Mesendoderm (in vitro differentiated cells): Measurements from ENCODE around the gene GPBP1. TPM values are rescaled to one million over a fixed set of nuclear protein-coding genes. Genes with fewer than 3 reads are reported as not detected.

Experiments used
- DNase-seq: peaks from one replicate; pipeline ENCODE4 v3.0.0; 2013
- H2AK5ac ChIP-seq: 2 replicates; pipeline ENCODE4 v1.6.1; 2013; ENCODE audit warnings: low read length, inconsistent platforms
- H2BK120ac ChIP-seq: 2 replicates; pipeline ENCODE4 v1.6.1; 2013; ENCODE audit warnings: low read depth, mild to moderate bottlenecking, low read length, moderate library complexity, mixed read lengths
- H2BK15ac ChIP-seq: replicated peaks from 2 replicates; pipeline ENCODE4 v1.6.1; 2013; ENCODE audit warnings: low read depth, mild to moderate bottlenecking, moderate library complexity
- H2BK5ac ChIP-seq: 2 replicates; pipeline ENCODE4 v1.6.1; 2013; ENCODE audit warnings: low read length, inconsistent platforms
- H3K18ac ChIP-seq: 2 replicates; pipeline ENCODE4 v1.6.1; 2013; ENCODE audit warnings: mild to moderate bottlenecking, low read length, mixed read lengths
- H3K23ac ChIP-seq: one replicate; pipeline ENCODE4 v1.6.1; 2013; ENCODE audit warnings: low read length
- H3K27ac ChIP-seq: 2 replicates; pipeline ENCODE4 v1.5.1; 2013; ENCODE audit warnings: low read depth, mild to moderate bottlenecking, inconsistent platforms, low read length, moderate library complexity
- H3K27me3 ChIP-seq: 2 replicates; pipeline ENCODE4 v1.6.1; 2013; ENCODE audit warnings: low read length, control low read depth, mild to moderate bottlenecking, inconsistent platforms; ENCODE audit not compliant: insufficient read depth, poor library complexity
- H3K36me3 ChIP-seq: 2 replicates; pipeline ENCODE4 v1.6.1; 2013; ENCODE audit warnings: low read length, inconsistent platforms; ENCODE audit not compliant: control insufficient read depth, insufficient read depth
- H3K4ac ChIP-seq: one replicate; pipeline ENCODE4 v1.6.1; 2013; ENCODE audit warnings: low read depth, mild to moderate bottlenecking, low read length, moderate library complexity
- H3K4me1 ChIP-seq: 2 replicates; pipeline ENCODE4 v1.6.1; 2013; ENCODE audit warnings: low read depth, low read length, inconsistent platforms; ENCODE audit not compliant: control insufficient read depth
- H3K4me2 ChIP-seq: 2 replicates; pipeline ENCODE4 v1.6.1; 2013; ENCODE audit warnings: low read length
- H3K4me3 ChIP-seq: 2 replicates; pipeline ENCODE4 v1.5.1; 2013; ENCODE audit warnings: mild to moderate bottlenecking, low read length
- H3K56ac ChIP-seq: one replicate; pipeline ENCODE4 v1.6.1; 2013; ENCODE audit warnings: low read length
- H3K79me1 ChIP-seq: 2 replicates; pipeline ENCODE4 v1.6.1; 2013; ENCODE audit warnings: low read length, inconsistent platforms
- H3K79me2 ChIP-seq: 2 replicates; pipeline ENCODE4 v1.6.1; 2013; ENCODE audit warnings: mild to moderate bottlenecking, low read length; ENCODE audit not compliant: control insufficient read depth, insufficient read depth
- H3K9ac ChIP-seq: 2 replicates; pipeline ENCODE4 v1.6.1; 2013; ENCODE audit warnings: low read length, inconsistent platforms
- H4K5ac ChIP-seq: one replicate; pipeline ENCODE4 v1.6.1; 2013; ENCODE audit warnings: low read length
- H4K8ac ChIP-seq: one replicate; pipeline ENCODE4 v1.6.1; 2013; ENCODE audit warnings: low read depth, mild to moderate bottlenecking, control low read depth, low read length, moderate library complexity
- WGBS: extraction: QIAGEN DNeasy Blood & Tissue Kit; methylation state at CpG from one replicate; pipeline ENCODE4 v1.1.7; 2013; ENCODE audit warnings: low lambda C conversion rate, missing lambda C conversion rate; ENCODE audit not compliant: insufficient coverage; ENCODE audit errors: extremely low coverage; 5-methylcytosine and 5-hydroxymethylcytosine counted together
- polyA plus RNA-seq, 2 experiments: library from polyadenylated mRNA; stranded (reverse); fragments of 200-250 nt; gene quantifications; one replicate each; pipeline ENCODE4 v1.2.3, GENCODE V29; 2013

GPBP1 gene
- polyA plus RNA-seq (2013, experiment 1 of 2), result 69.5 TPM
- polyA plus RNA-seq (2013, experiment 2 of 2), result 69.2 TPM

DNA sequence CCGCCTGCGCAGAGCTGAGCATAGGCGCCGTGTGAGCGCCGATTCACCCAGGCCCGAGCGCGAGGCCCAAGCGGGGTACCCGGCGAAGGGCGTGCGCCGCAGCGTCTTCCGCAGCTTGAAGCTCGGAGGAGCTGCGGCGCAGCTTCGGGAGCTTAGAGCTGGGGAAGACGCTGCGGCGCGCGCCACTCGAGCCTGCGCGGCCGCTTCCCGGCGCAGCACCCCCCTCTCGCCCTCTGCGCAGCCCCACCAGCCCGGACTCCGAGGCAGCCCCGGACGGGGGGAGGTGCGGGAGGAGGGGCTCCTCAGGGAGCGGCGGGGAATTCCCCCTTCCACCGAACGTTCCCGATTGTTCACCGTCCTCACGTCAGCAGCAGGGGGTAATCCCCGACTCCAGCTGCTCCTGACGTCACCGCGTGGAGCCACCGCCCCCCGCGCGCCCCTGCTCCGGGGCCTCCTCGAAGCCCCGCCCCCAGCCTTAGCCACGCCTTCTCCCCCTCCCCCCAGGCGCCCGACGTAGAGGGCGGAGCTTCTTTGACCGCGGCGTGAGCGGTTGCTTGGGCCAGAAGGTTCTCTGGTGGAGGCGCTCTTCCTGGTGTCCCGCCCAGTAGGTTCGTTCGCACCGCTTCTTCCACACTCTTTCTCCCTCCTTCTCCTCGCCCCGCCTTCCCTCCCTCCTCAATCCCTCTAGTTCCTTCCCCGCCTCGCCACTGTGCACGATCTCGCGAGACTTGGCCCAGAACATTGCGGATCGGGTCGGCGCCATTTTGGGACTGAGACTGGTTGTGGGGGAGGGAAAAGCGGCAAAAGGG lies at the start of gene GPBP1:
GPBP1 (plus strand) TSS at position 741 of the 809 bp plus-strand sequence. CDS start 40,072 bp downstream, outside the sequence.
- Histone ChIP-seq H4K8ac (no peak within 1 kb of the TSS), H3K27me3 (no peaks in the 10 kb centered on the region), H3K56ac (peak within 1 kb of the TSS; percentile 100), H3K79me2 (peaks cover 40% of the 10 kb centered on the region), H4K5ac (no peak within 1 kb of the TSS), H3K79me1 (no peaks in the 10 kb centered on the region), H3K36me3 (no peaks in the 10 kb centered on the region), H3K4me2 (peak within 1 kb of the TSS; percentile 94), H2BK15ac (no peak within 1 kb of the TSS), H2BK5ac (peak within 1 kb of the TSS; percentile 93), H3K18ac (peak within 1 kb of the TSS; percentile 86), H3K27ac (peak within 1 kb of the TSS; percentile 99), H2AK5ac (peak within 1 kb of the TSS; percentile 65), H3K4me1 (no peaks in the 10 kb centered on the region), H3K4ac (peak within 1 kb of the TSS; percentile 89), H3K23ac (peak within 1 kb of the TSS; percentile 97), H3K4me3 (peak within 1 kb of the TSS; percentile 98), H2BK120ac (peak within 1 kb of the TSS; percentile 56), H3K9ac (peak within 1 kb of the TSS; percentile 99)
- WGBS, result no CpG with 5 or more reads among the region's 83 CpGs
- DNase-seq, result peak; percentile 99

DNA sequence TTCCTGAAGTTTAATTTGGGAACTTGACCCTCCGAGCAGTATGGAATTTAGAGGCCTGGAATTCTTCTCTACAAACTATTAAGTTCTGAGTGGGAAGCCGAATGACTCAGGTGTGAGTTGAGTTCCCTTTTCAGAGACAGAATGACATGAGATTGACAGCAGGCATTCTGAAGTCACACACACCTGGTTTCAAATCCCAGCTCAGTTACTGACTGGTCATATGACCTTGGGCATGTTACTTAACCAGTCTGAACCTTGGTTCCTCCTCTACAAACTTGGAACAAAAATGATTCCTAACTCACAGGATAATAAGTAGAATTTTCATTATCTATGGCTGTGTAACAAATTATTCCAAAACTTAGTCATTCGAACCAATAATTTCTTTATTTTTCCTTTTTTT lies 45.5 kb upstream of the GPBP1 start:
- H3K9ac ChIP-seq, result no peak overlapping the region
- H3K56ac ChIP-seq, result no peak overlapping the region
- no peak overlapping the region for H4K5ac ChIP-seq
- H2BK15ac ChIP-seq, result no peak overlapping the region
- no peaks in the 10 kb centered on the region for H3K79me2 ChIP-seq
- H3K27ac ChIP-seq, result no peak overlapping the region
- no peak overlapping the region for H3K4ac ChIP-seq
- no peak for DNase-seq
- H3K4me2 ChIP-seq, result no peak overlapping the region
- H3K4me3 ChIP-seq, result no peak overlapping the region
- no CpG with 5 or more reads among the region's 3 CpGs for WGBS
- no peak overlapping the region for H2BK120ac ChIP-seq
- no peak overlapping the region for H4K8ac ChIP-seq
- no peaks in the 10 kb centered on the region for H3K79me1 ChIP-seq
- no peaks in the 10 kb centered on the region for H3K4me1 ChIP-seq
- H3K27me3 ChIP-seq, result no peaks in the 10 kb centered on the region
- H3K18ac ChIP-seq, result no peak overlapping the region
- H2BK5ac ChIP-seq, result no peak overlapping the region
- H3K23ac ChIP-seq, result no peak overlapping the region
- no peak overlapping the region for H2AK5ac ChIP-seq
- H3K36me3 ChIP-seq, result no peaks in the 10 kb centered on the region

DNA sequence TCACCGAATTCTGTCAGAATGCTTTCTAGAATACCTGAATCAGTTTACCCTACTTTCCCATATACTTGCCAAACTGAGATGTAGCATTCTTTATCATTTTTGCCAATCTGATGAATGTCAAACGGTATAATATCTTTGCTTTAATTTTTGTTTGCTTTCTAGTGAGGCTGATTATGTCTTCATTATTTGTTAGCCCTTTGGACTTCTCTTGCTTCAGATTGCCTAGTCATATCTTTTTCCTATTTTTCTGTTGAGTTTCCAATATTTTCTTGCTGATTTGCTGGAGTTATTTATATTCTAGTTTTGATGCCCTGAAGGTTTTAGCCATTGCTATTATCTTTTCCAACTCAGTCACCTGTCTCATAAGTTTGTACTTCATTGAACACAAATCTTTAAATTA lies 40.3 kb upstream of the GPBP1 start:
- Histone ChIP-seq H3K23ac (no peak overlapping the region), H3K4me3 (no peak overlapping the region), H3K4me1 (no peaks in the 10 kb centered on the region), H4K8ac (no peak overlapping the region), H3K27ac (no peak overlapping the region), H2BK120ac (no peak overlapping the region), H3K79me2 (no peaks in the 10 kb centered on the region), H2AK5ac (no peak overlapping the region), H2BK5ac (no peak overlapping the region), H3K27me3 (no peaks in the 10 kb centered on the region), H2BK15ac (no peak overlapping the region), H3K4ac (no peak overlapping the region), H3K9ac (no peak overlapping the region), H3K79me1 (no peaks in the 10 kb centered on the region), H3K18ac (no peak overlapping the region), H3K4me2 (no peak overlapping the region), H3K36me3 (no peaks in the 10 kb centered on the region), H4K5ac (no peak overlapping the region), H3K56ac (no peak overlapping the region)
- DNase-seq, result no peak
- WGBS, result no CpG with 5 or more reads among the region's 2 CpGs

GRCh38 chr5:57137401-57137800 lies 36.5 kb upstream of the GPBP1 start:
- no peak overlapping the region for H2BK5ac ChIP-seq
- H4K8ac ChIP-seq, result no peak overlapping the region
- H3K4me2 ChIP-seq, result no peak overlapping the region
- no peak overlapping the region for H3K18ac ChIP-seq
- H2BK15ac ChIP-seq, result no peak overlapping the region
- no peaks in the 10 kb centered on the region for H3K36me3 ChIP-seq
- no peaks in the 10 kb centered on the region for H3K79me2 ChIP-seq
- no CpG with 5 or more reads among the region's 2 CpGs for WGBS
- H3K27me3 ChIP-seq, result no peaks in the 10 kb centered on the region
- H3K79me1 ChIP-seq, result no peaks in the 10 kb centered on the region
- H3K4ac ChIP-seq, result no peak overlapping the region
- H3K4me1 ChIP-seq, result no peaks in the 10 kb centered on the region
- no peak overlapping the region for H2AK5ac ChIP-seq
- no peak overlapping the region for H3K27ac ChIP-seq
- H3K4me3 ChIP-seq, result no peak overlapping the region
- no peak overlapping the region for H3K56ac ChIP-seq
- no peak overlapping the region for H3K23ac ChIP-seq
- no peak overlapping the region for H4K5ac ChIP-seq
- H3K9ac ChIP-seq, result no peak overlapping the region
- DNase-seq, result no peak
- no peak overlapping the region for H2BK120ac ChIP-seq

DNA sequence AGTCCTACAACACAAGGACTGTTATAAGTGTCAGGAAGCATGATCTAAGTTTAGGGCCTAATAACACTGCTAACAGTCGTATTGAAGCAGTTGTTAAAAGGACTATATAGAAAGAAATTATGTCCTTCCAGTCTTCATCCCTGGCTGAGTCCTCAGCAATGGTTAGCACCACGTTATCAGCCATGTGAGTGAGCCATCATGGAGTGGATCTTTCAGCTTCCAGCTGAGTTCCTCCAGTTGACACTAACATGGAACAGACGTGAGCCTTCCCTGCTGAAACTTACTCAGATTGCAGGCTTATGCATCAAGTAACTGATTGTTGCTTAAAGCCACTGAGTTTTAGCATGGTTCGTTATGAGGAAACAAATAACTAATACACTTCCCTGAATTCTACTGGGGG lies 21.5 kb upstream of the GPBP1 start:
- Histone ChIP-seq H3K27ac (no peak overlapping the region), H3K18ac (no peak overlapping the region), H3K79me1 (no peaks in the 10 kb centered on the region), H3K4ac (no peak overlapping the region), H2BK5ac (no peak overlapping the region), H3K36me3 (no peaks in the 10 kb centered on the region), H4K5ac (no peak overlapping the region), H3K4me2 (no peak overlapping the region), H3K56ac (no peak overlapping the region), H4K8ac (no peak overlapping the region), H2BK15ac (no peak overlapping the region), H3K27me3 (no peaks in the 10 kb centered on the region), H3K23ac (no peak overlapping the region), H3K4me1 (no peaks in the 10 kb centered on the region), H3K9ac (no peak overlapping the region), H3K4me3 (no peak overlapping the region), H2BK120ac (no peak overlapping the region), H3K79me2 (no peaks in the 10 kb centered on the region), H2AK5ac (no peak overlapping the region)
- DNase-seq, result no peak
- no CpG with 5 or more reads among the region's 4 CpGs for WGBS
